Right atrium auricular region (tissue), 2 donors: ENCODE data around the gene POLR3B. TPM values are rescaled to one million over a fixed set of nuclear protein-coding genes. Genes with fewer than 3 reads are reported as not detected.

Experiments
- DNase-seq: peaks from one replicate; pipeline ENCODE4 v3.0.0-alpha.2; 2019; ENCODE audit warnings: low spot score
- H3K27ac ChIP-seq, 2 donors: fragments of 200-600 bp; sonication (generic); 1 replicate in 1 of 2; 2 replicates in 1 of 2; pipeline ENCODE4 v1.5.1; 2016 to 2019
- H3K27me3 ChIP-seq, 2 donors: fragments of 200-600 bp; sonication (generic); one replicate each; pipeline versions ENCODE4 v1.5.1 to v1.6.0; 2017 to 2019
- H3K36me3 ChIP-seq: fragments of 200-600 bp; sonication (generic); one replicate; pipeline ENCODE4 v1.5.1; 2016
- H3K4me1 ChIP-seq, 2 donors: fragments of 200-600 bp; sonication (generic); one replicate each; pipeline versions ENCODE4 v1.5.1 to v1.6.0; 2017 to 2019
- H3K4me3 ChIP-seq, 2 donors: fragments of 200-600 bp; sonication (generic); 1 replicate in 1 of 2; 2 replicates in 1 of 2; pipeline ENCODE4 v1.5.1; 2017 to 2019; ENCODE audit warnings: mild to moderate bottlenecking in 1 of 2, moderate library complexity in 1 of 2
- H3K9me3 ChIP-seq, 2 donors: fragments of 200-600 bp; sonication (generic); one replicate each; pipeline ENCODE4 v1.5.1; 2019
- CTCF ChIP-seq, 2 donors: fragments of 200-600 bp; sonication (generic); IDR thresholded peaks; one replicate each; pipeline ENCODE4 v1.5.1; 2019; ENCODE audit warnings: antibody characterized with exemption in 2 of 2
- total RNA-seq, 2 donors: library from RNA; depleted of rRNA; stranded (reverse); fragments of >200 nt; gene quantifications; one replicate each; pipeline ENCODE4 v1.1.0, GENCODE V29; 2016

POLR3B gene
- total RNA-seq, 2 donors from 2014 or later = 6.0 to 10.7 TPM

GRCh38 chr12:106392759-106393158 is 35.2 kb downstream of the POLR3B start:
- no peak for TF ChIP-seq CTCF (IDR thresholded peaks at IDR 0.05)
- H3K9me3 ChIP-seq = no peaks in the 10 kb centered on the region
- peaks cover 10% of the 10 kb centered on the region for H3K36me3 ChIP-seq

GRCh38 chr12:106409878-106410277 is 52.3 kb downstream of the POLR3B start:
- H3K4me1 ChIP-seq = no peaks in the 10 kb centered on the region
- no peak for DNase-seq
- no peak for TF ChIP-seq CTCF (IDR thresholded peaks at IDR 0.05)
- H3K27ac ChIP-seq = no peak overlapping the region
- H3K9me3 ChIP-seq = no peaks in the 10 kb centered on the region
- H3K36me3 ChIP-seq = peaks cover 6% of the 10 kb centered on the region
- H3K27me3 ChIP-seq = no peaks in the 10 kb centered on the region
- no peak overlapping the region for H3K4me3 ChIP-seq

More at GRCh38 chr12:106392759-106393158, 35.2 kb downstream of the POLR3B start:
- DNase-seq = no peak
- Histone ChIP-seq H3K4me1 (no peaks in the 10 kb centered on the region), H3K27me3 (no peaks in the 10 kb centered on the region), H3K4me3 (no peak overlapping the region), H3K27ac (no peak overlapping the region)

GRCh38 chr12:106412563-106412962 is 55.0 kb downstream of the POLR3B start:
- Histone ChIP-seq H3K27me3 (no peaks in the 10 kb centered on the region), H3K4me1 (no peaks in the 10 kb centered on the region), H3K27ac (no peak overlapping the region), H3K4me3 (no peak overlapping the region), H3K36me3 (no peaks in the 10 kb centered on the region), H3K9me3 (no peaks in the 10 kb centered on the region)
- TF ChIP-seq CTCF (IDR thresholded peaks at IDR 0.05) = no peak
- no peak for DNase-seq

GRCh38 chr12:106415134-106415533 is 57.6 kb downstream of the POLR3B start:
- no peak for DNase-seq
- no peak overlapping the region for H3K27ac ChIP-seq
- no peaks in the 10 kb centered on the region for H3K27me3 ChIP-seq
- peaks cover 0 to 14% of the 10 kb centered on the region in 2 donors for H3K4me1 ChIP-seq
- H3K36me3 ChIP-seq = no peaks in the 10 kb centered on the region
- no peaks in the 10 kb centered on the region for H3K9me3 ChIP-seq
- TF ChIP-seq CTCF (IDR thresholded peaks at IDR 0.05) = no peak
- no peak overlapping the region for H3K4me3 ChIP-seq

- no peaks in the 10 kb centered on the region for H3K9me3 ChIP-seq
- TF ChIP-seq CTCF (IDR thresholded peaks at IDR 0.05) = no peak
- DNase-seq = no peak
- H3K27ac ChIP-seq = no peak overlapping the region
- H3K4me3 ChIP-seq = no peak overlapping the region
- peaks cover 0 to 14% of the 10 kb centered on the region in 2 donors for H3K4me1 ChIP-seq
- H3K36me3 ChIP-seq = no peaks in the 10 kb centered on the region
- H3K27me3 ChIP-seq = no peaks in the 10 kb centered on the region
Measured at GRCh38 chr12:106416273-106416672, 58.7 kb downstream of the POLR3B start.
